Ishikawa (cell line): Measurements from ENCODE around the gene COL4A2.

Experiments
- CEBPB ChIP-seq: IDR thresholded peaks from 2 replicates; pipeline ENCODE4 v1.6.1; 2012
- CREB1 ChIP-seq: IDR thresholded peaks from 2 replicates; pipeline ENCODE4 v1.6.1; 2012; ENCODE audit warnings: low read depth
- EGR1 ChIP-seq: IDR thresholded peaks from 2 replicates; pipeline ENCODE4 v1.6.1; 2012
- EP300 ChIP-seq: IDR thresholded peaks from 2 replicates; pipeline ENCODE4 v1.6.1; 2012; ENCODE audit warnings: borderline replicate concordance
- FOXM1 ChIP-seq: IDR thresholded peaks from 2 replicates; pipeline ENCODE4 v1.6.1; 2012; ENCODE audit warnings: low read depth, borderline replicate concordance
- NFIC ChIP-seq: IDR thresholded peaks from 2 replicates; pipeline ENCODE4 v1.6.1; 2012
- RAD21 ChIP-seq: IDR thresholded peaks from 2 replicates; pipeline ENCODE4 v1.6.1; 2012; ENCODE audit warnings: low read depth
- TAF1 ChIP-seq: IDR thresholded peaks from 2 replicates; pipeline ENCODE4 v1.6.1; 2012; ENCODE audit warnings: low read depth, mild to moderate bottlenecking
- TCF12 ChIP-seq: IDR thresholded peaks from 2 replicates; pipeline ENCODE4 v1.6.1; 2012; ENCODE audit warnings: low read depth
- TEAD4 ChIP-seq: IDR thresholded peaks from 2 replicates; pipeline ENCODE4 v1.6.1; 2012
- YY1 ChIP-seq: IDR thresholded peaks from 2 replicates; pipeline ENCODE4 v1.6.1; 2012; ENCODE audit warnings: low read depth
- ZBTB7A ChIP-seq: IDR thresholded peaks from 2 replicates; pipeline ENCODE4 v1.6.1; 2012; ENCODE audit warnings: low read depth
- TF ChIP-seq, protein P1 (sequence below): IDR thresholded peaks from 2 replicates; pipeline ENCODE4 v1.6.1; 2012; ENCODE audit warnings: low read depth, mild to moderate bottlenecking
- TF ChIP-seq, protein P2 (sequence below): IDR thresholded peaks from 2 replicates; pipeline ENCODE4 v1.6.1; 2012
- TF ChIP-seq, protein P3 (sequence below): IDR thresholded peaks from 2 replicates; pipeline ENCODE4 v1.6.1; 2012

COL4A2 gene

DNA sequence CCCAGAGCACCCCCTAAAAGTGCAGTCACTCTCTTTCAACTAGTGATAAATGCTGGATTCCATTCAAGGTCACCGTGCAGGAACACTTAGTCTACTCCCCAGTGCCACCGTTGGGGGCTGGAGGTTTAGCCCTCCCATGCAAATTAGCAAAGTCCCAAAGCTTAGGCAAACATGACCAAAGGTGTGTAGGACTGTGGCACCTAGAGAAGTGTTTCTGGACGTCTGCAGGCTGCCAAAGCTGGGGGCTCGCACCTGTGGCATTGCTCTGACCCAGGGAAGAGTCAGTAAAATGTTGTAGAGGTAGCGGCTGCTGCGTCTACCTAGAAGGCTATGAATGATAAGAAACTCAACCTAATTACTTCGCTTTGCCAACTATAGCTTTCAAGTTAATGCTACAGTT lies 14.0 kb upstream of the COL4A2 start:
- TF ChIP-seq CEBPB (no peak), TEAD4 (no peak), RAD21 (no peak)

DNA sequence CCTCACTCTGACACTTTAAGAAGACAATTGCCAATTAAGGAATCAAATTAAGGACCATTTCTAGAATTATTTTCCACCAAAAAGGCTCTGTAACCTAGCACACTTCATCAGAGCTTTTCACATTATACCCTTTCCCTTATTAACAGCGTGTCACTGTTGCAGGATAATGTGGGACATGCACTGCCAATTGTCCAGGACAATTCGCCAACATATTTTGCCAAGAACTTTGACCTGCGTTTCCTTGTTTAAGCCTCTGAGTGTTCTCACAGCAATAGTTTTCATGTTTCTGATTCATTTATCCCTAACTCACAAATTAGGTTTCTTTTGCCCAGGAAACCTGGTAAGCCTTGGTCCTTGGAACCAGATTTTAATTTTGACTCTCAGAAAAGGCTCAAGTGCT lies 13.4 kb upstream of the COL4A2 start:
- TF ChIP-seq YY1 (no peak), FOXM1 (no peak), CREB1 (no peak), RAD21 (no peak), ZBTB7A (no peak), TCF12 (no peak), EP300 (no peak), EGR1 (no peak), NFIC (no peak), TAF1 (no peak), CEBPB (no peak), TEAD4 (no peak)
- TF ChIP-seq, protein P1, sequence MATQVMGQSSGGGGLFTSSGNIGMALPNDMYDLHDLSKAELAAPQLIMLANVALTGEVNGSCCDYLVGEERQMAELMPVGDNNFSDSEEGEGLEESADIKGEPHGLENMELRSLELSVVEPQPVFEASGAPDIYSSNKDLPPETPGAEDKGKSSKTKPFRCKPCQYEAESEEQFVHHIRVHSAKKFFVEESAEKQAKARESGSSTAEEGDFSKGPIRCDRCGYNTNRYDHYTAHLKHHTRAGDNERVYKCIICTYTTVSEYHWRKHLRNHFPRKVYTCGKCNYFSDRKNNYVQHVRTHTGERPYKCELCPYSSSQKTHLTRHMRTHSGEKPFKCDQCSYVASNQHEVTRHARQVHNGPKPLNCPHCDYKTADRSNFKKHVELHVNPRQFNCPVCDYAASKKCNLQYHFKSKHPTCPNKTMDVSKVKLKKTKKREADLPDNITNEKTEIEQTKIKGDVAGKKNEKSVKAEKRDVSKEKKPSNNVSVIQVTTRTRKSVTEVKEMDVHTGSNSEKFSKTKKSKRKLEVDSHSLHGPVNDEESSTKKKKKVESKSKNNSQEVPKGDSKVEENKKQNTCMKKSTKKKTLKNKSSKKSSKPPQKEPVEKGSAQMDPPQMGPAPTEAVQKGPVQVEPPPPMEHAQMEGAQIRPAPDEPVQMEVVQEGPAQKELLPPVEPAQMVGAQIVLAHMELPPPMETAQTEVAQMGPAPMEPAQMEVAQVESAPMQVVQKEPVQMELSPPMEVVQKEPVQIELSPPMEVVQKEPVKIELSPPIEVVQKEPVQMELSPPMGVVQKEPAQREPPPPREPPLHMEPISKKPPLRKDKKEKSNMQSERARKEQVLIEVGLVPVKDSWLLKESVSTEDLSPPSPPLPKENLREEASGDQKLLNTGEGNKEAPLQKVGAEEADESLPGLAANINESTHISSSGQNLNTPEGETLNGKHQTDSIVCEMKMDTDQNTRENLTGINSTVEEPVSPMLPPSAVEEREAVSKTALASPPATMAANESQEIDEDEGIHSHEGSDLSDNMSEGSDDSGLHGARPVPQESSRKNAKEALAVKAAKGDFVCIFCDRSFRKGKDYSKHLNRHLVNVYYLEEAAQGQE, result no peak
- TF ChIP-seq, protein P2, sequence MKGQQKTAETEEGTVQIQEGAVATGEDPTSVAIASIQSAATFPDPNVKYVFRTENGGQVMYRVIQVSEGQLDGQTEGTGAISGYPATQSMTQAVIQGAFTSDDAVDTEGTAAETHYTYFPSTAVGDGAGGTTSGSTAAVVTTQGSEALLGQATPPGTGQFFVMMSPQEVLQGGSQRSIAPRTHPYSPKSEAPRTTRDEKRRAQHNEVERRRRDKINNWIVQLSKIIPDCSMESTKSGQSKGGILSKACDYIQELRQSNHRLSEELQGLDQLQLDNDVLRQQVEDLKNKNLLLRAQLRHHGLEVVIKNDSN, result no peak
- TF ChIP-seq, protein P3, sequence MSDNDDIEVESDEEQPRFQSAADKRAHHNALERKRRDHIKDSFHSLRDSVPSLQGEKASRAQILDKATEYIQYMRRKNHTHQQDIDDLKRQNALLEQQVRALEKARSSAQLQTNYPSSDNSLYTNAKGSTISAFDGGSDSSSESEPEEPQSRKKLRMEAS, result no peak

DNA sequence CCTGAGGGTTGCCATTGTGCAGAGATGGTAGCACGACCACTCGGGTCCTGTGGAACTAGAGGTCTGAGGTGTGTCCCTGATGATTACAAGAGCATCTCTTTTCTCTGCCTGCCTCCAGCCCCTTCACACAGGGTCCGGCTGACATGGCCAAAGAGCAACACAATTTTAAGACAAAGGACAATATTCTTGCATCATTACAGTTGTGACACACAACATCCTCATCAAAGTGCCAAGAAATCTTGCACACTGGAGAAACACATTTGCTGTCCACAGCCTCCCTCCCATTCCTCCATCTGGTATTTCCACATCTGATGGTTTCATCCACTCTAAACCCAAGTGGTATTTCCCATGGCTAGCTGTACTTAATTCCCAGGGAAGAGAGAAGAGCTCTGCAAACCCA lies 12.9 kb upstream of the COL4A2 start:
- TF ChIP-seq, protein P2, result no peak
- TF ChIP-seq NFIC (no peak), TCF12 (no peak), FOXM1 (no peak), ZBTB7A (no peak), EGR1 (no peak), EP300 (no peak), YY1 (no peak), TEAD4 (no peak), RAD21 (no peak), TAF1 (no peak), CEBPB (no peak), CREB1 (no peak)
- TF ChIP-seq, protein P3, result no peak
- TF ChIP-seq, protein P1, result no peak

DNA sequence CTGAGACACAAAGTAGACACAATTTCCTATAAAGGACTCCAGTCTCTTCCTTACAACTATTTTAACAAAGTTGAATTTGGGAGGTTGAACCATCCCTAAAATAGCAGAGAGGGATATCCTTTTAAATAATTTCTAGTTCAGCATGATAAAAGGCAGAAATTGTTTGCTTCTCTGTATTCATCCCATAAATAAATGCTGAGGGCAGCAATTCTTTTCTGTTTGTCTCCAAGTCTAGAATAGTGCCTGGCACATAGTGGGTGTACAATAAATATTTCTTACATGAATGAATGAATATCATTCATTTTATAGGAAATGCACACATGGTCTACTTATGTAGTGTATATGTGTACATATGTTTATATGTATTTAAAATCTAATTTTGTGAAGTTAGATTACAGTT lies 12.5 kb upstream of the COL4A2 start:
- TF ChIP-seq NFIC, result no peak
- no peak for TF ChIP-seq TCF12
- TF ChIP-seq, protein P1, result no peak
- TF ChIP-seq, protein P3, result no peak
- TF ChIP-seq CREB1, result no peak
- no peak for TF ChIP-seq EGR1

DNA sequence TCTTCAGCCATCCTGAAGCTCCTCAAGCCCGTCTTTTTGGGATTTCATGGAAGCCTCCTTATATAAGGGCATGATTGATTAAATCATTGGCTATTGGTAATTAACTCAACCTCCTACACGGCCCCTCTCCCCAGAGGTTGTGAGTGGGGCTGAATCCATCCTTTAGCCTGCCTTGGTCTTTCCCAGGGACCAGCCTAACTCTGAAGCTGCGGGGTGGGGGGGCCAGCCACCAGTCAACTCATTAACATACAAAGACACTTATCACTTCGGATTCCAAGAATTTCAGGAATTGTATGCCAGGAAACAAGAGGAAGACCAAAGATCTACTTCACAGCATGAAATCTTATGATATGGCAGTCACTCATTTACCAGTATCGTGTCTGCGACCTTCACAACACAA lies 10.1 kb upstream of the COL4A2 start:
- TF ChIP-seq ZBTB7A (no peak), TAF1 (no peak), EP300 (no peak), YY1 (no peak), TCF12 (no peak), CEBPB (no peak), TEAD4 (no peak), NFIC (no peak), RAD21 (no peak), CREB1 (no peak)
- TF ChIP-seq, protein P1, result no peak
- TF ChIP-seq, protein P3, result no peak
